ENCODE measurements around the gene FMN1.

The FMN1 gene, protein sequence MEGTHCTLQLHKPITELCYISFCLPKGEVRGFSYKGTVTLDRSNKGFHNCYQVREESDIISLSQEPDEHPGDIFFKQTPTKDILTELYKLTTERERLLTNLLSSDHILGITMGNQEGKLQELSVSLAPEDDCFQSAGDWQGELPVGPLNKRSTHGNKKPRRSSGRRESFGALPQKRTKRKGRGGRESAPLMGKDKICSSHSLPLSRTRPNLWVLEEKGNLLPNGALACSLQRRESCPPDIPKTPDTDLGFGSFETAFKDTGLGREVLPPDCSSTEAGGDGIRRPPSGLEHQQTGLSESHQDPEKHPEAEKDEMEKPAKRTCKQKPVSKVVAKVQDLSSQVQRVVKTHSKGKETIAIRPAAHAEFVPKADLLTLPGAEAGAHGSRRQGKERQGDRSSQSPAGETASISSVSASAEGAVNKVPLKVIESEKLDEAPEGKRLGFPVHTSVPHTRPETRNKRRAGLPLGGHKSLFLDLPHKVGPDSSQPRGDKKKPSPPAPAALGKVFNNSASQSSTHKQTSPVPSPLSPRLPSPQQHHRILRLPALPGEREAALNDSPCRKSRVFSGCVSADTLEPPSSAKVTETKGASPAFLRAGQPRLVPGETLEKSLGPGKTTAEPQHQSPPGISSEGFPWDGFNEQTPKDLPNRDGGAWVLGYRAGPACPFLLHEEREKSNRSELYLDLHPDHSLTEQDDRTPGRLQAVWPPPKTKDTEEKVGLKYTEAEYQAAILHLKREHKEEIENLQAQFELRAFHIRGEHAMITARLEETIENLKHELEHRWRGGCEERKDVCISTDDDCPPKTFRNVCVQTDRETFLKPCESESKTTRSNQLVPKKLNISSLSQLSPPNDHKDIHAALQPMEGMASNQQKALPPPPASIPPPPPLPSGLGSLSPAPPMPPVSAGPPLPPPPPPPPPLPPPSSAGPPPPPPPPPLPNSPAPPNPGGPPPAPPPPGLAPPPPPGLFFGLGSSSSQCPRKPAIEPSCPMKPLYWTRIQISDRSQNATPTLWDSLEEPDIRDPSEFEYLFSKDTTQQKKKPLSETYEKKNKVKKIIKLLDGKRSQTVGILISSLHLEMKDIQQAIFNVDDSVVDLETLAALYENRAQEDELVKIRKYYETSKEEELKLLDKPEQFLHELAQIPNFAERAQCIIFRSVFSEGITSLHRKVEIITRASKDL (N-terminal part only)

DNA sequence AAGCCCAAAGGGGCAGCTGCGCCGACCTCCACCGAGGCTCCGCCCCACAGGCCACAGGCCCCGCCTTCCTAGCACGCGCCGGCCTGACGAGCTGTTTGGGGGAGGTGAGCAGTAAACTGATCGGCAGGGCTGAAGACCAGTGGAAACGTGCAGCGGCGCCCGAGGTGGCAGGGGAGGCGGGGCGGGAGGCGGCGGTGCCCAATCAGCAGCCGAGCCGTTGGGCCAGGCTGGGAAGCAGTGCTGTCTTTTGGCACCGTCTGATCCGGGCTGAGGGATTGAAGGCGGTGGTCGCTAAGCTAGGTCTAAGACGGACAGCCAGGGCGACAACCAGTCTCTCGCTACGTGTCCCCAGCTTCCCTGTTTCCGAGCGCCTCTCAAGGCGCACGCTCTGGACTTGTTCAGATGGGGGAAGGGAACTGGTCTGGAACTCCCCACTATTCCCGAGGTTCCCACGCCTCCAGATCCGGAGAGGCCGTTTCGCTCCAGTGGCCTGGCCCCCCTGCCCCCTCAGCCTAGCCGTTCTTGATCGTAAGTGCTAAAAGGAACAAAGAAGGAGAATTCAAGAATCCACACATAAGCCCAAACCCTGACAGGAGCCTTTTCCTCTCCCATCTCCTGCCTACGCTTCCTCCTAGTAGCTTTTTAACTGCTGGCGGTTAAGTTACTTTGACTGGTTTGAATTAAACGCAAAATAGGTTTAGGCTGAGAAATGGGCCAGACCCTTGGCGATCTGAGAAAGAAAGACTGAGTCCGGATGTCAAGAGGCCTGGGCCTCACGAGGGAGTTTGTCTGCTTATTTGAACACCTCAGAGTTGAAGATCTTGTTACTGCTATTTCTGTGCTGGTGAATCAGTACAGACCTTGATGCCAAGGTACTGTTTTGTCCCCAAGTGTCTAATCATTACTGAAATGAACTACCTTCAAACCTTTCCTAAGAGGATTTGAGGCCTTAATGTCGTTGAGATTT lies at the start of gene FMN1:
FMN1 (minus strand) TSS at position 11 of the 967 bp plus-strand sequence. CDS start 39,800 bp downstream, outside the sequence.
- DNase-seq (ENCODE audit: low spot score), result peak; percentile 98

DNA sequence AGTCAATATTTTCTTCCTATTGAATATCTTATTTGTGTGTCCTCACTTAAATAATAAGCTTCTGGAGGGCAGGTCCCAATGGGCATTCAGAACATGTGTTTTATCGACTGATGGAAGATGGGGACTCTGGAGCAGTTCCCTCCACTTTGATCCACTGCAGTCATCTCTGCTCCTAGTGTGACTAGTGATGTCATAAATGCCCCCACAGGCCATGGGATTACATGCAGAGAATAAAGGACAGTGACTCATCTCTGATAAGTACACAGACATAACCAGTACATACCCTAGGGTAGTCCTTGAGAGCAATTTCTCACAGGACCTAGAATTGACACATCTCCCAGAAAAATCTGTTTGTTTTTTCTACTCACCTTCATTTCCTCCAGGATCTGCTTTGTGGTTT lies 49.4 kb upstream of the FMN1 start:
- DNase-seq (ENCODE audit: low spot score), result peak; percentile 20

- DNase-seq (ENCODE audit: low spot score), result no peak
Measured at GRCh38 chr15:33243393-33243792, 48.9 kb upstream of the FMN1 start.

DNA sequence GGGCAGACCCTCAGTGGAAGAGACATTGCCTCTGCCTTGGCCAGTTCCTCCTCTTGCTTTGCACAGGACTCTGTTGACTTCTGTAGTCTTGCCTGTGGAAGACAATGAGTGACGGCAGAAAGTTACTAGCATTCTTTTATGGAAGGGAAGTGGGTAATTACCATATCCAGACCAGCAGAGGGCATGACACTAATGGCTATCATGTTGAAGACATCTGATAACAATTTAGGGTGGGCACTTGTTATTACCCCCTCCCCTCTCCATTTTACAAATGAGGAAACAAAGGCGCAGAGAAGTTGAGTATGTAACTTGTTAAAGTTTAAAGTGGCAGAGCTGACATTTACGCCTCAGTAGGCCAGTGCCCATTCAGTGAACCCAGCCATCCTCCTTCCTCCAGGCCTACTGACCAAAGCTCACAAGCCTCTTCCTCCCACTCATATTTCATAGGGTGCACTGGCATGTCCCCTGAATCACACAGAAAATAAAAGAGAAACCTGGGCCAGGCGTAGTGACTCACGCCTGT lies 48.2 kb upstream of the FMN1 start:
- peak; percentile 22 for DNase-seq (ENCODE audit: low spot score)

DNA sequence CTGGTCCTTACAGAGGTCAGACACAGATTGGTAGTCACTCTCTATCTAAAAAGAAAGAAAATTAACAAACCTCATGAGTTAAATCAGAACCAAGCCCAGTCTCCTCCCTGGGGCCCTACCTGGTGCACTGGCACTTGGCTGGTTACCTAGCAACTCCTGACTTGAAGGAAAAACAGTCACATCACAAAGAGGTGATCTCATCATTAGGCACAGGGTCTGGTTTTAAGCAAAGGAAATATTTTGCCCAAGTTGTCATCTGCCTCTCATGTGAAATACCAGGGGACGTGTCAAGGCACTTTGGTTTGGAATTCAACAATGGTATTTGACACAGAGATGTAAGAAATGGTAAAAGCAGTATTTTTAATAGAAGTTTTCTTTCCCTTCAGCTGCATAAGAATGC lies 47.7 kb upstream of the FMN1 start:
- peak; percentile 18 for DNase-seq (ENCODE audit: low spot score)

GRCh38 chr15:33236841-33237509 lies 42.5 kb upstream of the FMN1 start:
- no peak for DNase-seq (ENCODE audit: low spot score)

DNA sequence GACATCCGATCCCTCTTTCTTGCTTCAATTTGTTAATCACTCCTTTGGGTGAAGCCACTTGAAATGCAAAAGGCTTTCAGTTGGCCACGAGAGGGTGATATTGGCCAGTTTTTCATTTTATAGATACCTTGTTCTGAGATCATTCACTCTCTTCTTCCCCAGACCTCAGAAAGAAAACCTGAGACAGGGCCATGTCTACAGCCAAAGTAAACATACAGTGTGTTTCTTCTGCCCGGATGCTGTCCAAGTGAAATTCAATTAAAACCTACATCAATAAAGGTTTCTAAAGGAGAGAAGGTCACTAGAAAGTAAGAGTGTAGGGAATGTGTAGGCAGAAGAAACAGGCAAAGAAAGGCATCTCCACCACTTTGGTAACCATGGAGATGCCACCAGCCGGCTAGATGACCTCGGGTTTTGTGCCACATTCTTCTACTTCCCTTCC lies 39.5 kb upstream of the FMN1 start:
- DNase-seq (ENCODE audit: low spot score), result peak; percentile 44

DNA sequence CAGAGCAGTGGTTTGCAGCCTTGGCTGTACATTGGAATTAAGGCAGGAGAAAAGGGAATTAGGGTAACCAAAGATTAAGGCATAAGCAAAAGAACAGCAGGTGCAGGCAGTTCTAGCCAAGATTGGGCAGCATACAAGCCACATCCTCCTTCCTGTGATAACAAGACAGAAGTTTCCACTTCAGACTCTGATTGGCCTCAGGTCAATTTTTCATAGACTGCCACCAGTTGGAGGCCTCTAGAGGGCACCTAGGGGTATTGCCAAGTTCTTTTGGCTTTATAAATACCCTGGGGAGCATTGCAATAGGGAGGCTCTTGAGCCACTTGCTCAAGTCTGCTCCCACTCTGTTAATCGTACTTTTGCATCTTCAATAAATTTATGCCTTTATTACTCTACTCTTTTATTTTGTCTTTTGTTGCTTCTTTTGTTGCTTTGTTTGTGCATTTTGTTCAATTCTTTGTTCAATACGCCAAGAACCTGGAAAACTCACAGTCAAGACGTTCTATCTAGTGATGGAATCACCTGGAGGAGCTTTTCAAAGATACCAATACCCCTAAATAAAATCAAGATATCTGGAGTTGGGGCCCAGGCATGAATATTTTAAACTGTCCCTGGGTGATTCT lies 32.2 kb upstream of the FMN1 start:
- DNase-seq (ENCODE audit: low spot score), result peak; percentile 16

- DNase-seq (ENCODE audit: low spot score), result no peak
Measured at GRCh38 chr15:33218071-33218491, 23.6 kb upstream of the FMN1 start.

DNA sequence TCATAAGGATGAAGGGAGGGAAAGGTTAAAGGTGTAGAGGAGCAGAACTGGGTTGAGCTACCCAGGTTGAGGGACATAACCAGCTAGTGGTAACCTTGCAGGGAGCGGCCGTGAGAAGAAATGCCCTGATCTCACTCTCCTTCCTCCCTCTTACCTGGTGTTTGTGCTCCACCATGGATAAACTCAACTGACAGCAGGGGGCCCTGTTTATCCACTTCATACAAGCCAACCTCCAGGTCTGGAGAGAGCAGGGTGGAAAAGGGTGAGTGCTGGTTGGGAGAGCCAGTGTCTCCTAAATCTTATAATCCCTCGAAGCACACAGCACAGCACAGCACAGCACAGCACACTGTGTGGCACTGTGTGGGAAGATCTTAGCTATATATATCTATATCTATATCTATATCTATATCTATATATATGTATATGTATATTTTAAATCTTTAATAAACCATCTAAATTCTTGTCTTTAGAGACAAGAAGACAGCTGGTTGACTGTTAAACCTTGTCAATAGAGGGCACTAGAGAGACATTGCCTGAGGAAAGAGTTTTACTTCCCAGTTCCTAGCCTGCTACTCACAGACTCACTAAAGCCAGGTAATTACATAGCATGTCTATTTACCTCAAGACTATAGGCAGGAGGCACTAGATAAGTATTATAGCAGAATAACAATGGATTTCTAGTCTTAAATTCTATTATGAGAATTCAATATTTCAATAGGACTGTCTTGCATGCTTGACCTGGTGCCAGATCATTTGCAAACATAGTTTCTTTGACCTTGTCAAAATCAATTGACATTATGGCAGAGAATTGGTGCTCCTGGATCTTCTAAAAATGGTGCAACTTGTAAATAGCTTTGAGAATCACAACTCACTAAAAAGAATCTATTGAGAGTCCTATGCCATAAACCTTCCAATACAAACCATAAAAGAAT lies 21.7 kb upstream of the FMN1 start:
- peak; percentile 27 for DNase-seq (ENCODE audit: low spot score)

- DNase-seq (ENCODE audit: low spot score), result no peak
Measured at GRCh38 chr15:33211176-33211808, 16.8 kb upstream of the FMN1 start.

- DNase-seq (ENCODE audit: low spot score), result no peak
Measured at GRCh38 chr15:33209575-33210481, 15.3 kb upstream of the FMN1 start.

GRCh38 chr15:33207646-33208045 lies 13.1 kb upstream of the FMN1 start:
- no peak for DNase-seq (ENCODE audit: low spot score)

DNA sequence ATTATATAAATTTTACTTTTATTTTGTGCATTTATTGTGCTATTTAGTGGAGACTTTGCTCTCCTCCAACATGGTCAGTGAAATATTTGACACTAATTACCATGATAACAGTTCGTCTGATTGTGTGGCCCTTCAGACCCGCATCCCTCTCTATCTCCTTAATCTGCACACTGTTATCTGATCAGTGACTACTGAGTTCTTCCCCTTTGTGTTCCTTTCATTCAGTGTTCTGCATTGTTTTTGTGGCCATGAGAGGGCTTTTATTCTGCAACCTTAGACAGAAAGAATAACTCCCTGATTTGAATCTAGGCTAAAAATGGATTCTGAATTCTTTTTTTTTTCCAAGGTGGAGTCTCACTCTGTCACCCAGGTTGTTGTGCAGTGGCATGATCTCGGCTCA lies 11.9 kb upstream of the FMN1 start:
- DNase-seq (ENCODE audit: low spot score), result no peak

DNA sequence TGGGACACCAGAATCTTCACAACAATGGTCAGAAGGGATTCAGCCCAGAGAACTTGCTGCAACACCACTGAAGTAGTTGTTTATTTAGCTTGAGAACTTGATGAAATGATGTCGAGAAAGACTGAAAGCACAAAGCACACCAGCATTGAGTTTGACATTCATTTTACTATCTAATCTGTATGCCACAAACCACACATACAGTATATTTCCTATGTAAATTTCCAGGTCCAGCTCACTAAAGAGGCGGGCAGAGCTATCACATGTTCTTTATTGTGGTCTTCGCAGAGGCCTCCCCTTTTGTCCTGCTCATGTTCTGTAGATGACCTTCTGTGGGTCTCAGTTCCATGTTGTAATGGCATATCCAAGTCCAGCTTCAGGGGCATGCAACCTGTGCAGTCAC lies 10.4 kb upstream of the FMN1 start:
- DNase-seq (ENCODE audit: low spot score), result no peak

GRCh38 chr15:33204087-33204486 lies 9.6 kb upstream of the FMN1 start:
- DNase-seq (ENCODE audit: low spot score), result no peak
